Measurements from ENCODE around the gene CDYL2. TPM values are rescaled to one million over a fixed set of nuclear protein-coding genes. Genes with fewer than 3 reads are reported as not detected.

CDYL2 gene
- polyA plus RNA-seq, 1 donor from 2014 or later: 2.6 TPM

- Histone ChIP-seq H3K36me3 (ENCODE audit: insufficient read depth, low read length) (no peaks in the 10 kb centered on the region), H3K9me3 (ENCODE audit: low read length) (no peaks in the 10 kb centered on the region), H3K27me3 (ENCODE audit: insufficient read depth, low read depth, low read length) (peaks cover 5% of the 10 kb centered on the region), H3K4me3 (ENCODE audit: low read length) (no peak overlapping the region), H3K4me2 (ENCODE audit: low read length) (no peak overlapping the region), H3K27ac (ENCODE audit: low read length) (no peak overlapping the region), H3K9ac (ENCODE audit: low read length) (no peak overlapping the region), H3K79me2 (replicated peaks; ENCODE audit: insufficient read depth, low read length) (no peaks in the 10 kb centered on the region), H3K9me2 (ENCODE audit: insufficient read depth, low read length) (no peaks in the 10 kb centered on the region), H4K20me1 (ENCODE audit: insufficient read depth) (no peaks in the 10 kb centered on the region), H2AFZ (ENCODE audit: low read depth, low read length) (no peak overlapping the region), H3F3A (ENCODE audit: insufficient read depth, low read length, poor library complexity, severe bottlenecking) (no peaks in the 10 kb centered on the region)
- TF ChIP-seq SMC3 (conservative IDR thresholded peaks at IDR 0.05; ENCODE audit: poor library complexity) (no peak), TAF1 (IDR thresholded peaks at IDR 0.05; ENCODE audit: low read depth) (no peak), EP300 (conservative IDR thresholded peaks at IDR 0.05; ENCODE audit: poor library complexity, severe bottlenecking) (no peak), POLR2AphosphoS5 (IDR thresholded peaks at IDR 0.05) (no peak), RAD21 (conservative IDR thresholded peaks at IDR 0.05) (no peak)
- TF ChIP-seq, protein P1, sequence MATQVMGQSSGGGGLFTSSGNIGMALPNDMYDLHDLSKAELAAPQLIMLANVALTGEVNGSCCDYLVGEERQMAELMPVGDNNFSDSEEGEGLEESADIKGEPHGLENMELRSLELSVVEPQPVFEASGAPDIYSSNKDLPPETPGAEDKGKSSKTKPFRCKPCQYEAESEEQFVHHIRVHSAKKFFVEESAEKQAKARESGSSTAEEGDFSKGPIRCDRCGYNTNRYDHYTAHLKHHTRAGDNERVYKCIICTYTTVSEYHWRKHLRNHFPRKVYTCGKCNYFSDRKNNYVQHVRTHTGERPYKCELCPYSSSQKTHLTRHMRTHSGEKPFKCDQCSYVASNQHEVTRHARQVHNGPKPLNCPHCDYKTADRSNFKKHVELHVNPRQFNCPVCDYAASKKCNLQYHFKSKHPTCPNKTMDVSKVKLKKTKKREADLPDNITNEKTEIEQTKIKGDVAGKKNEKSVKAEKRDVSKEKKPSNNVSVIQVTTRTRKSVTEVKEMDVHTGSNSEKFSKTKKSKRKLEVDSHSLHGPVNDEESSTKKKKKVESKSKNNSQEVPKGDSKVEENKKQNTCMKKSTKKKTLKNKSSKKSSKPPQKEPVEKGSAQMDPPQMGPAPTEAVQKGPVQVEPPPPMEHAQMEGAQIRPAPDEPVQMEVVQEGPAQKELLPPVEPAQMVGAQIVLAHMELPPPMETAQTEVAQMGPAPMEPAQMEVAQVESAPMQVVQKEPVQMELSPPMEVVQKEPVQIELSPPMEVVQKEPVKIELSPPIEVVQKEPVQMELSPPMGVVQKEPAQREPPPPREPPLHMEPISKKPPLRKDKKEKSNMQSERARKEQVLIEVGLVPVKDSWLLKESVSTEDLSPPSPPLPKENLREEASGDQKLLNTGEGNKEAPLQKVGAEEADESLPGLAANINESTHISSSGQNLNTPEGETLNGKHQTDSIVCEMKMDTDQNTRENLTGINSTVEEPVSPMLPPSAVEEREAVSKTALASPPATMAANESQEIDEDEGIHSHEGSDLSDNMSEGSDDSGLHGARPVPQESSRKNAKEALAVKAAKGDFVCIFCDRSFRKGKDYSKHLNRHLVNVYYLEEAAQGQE (IDR thresholded peaks at IDR 0.05; ENCODE audit: borderline replicate concordance): no peak
Observed at GRCh38 chr16:80807906-80808305, 3.5 kb upstream of the CDYL2 start.

- Histone ChIP-seq H3K27ac (ENCODE audit: low read length) (no peak overlapping the region), H3K9ac (ENCODE audit: low read length) (no peak overlapping the region), H3K4me3 (ENCODE audit: low read length) (no peak overlapping the region), H3K36me3 (ENCODE audit: insufficient read depth, low read length) (no peaks in the 10 kb centered on the region), H3K27me3 (ENCODE audit: insufficient read depth, low read depth, low read length) (peaks cover 5% of the 10 kb centered on the region), H3K4me2 (ENCODE audit: low read length) (no peak overlapping the region), H2AFZ (ENCODE audit: low read depth, low read length) (no peak overlapping the region), H3F3A (ENCODE audit: insufficient read depth, low read length, poor library complexity, severe bottlenecking) (no peaks in the 10 kb centered on the region), H3K9me3 (ENCODE audit: low read length) (no peaks in the 10 kb centered on the region), H4K20me1 (ENCODE audit: insufficient read depth) (no peaks in the 10 kb centered on the region), H3K9me2 (ENCODE audit: insufficient read depth, low read length) (no peaks in the 10 kb centered on the region), H3K79me2 (replicated peaks; ENCODE audit: insufficient read depth, low read length) (no peaks in the 10 kb centered on the region)
- TF ChIP-seq EP300 (conservative IDR thresholded peaks at IDR 0.05; ENCODE audit: poor library complexity, severe bottlenecking): no peak
- TF ChIP-seq CTCF (IDR thresholded peaks at IDR 0.05; ENCODE audit: poor library complexity, severe bottlenecking): no peak
- TF ChIP-seq POLR2AphosphoS5 (IDR thresholded peaks at IDR 0.05): no peak
- TF ChIP-seq EZH2 (IDR thresholded peaks at IDR 0.05; ENCODE audit: borderline replicate concordance, insufficient read depth, low read length, poor library complexity, severe bottlenecking): no peak
- no peak for TF ChIP-seq MXI1 (conservative IDR thresholded peaks at IDR 0.05; ENCODE audit: poor library complexity, severe bottlenecking)
- no peak for TF ChIP-seq RAD21 (conservative IDR thresholded peaks at IDR 0.05)
- TF ChIP-seq SMC3 (conservative IDR thresholded peaks at IDR 0.05; ENCODE audit: poor library complexity): no peak
- TF ChIP-seq, protein P1 (IDR thresholded peaks at IDR 0.05; ENCODE audit: borderline replicate concordance): no peak
- TF ChIP-seq TAF1 (IDR thresholded peaks at IDR 0.05; ENCODE audit: low read depth): no peak
Observed at GRCh38 chr16:80806927-80807340, 2.5 kb upstream of the CDYL2 start.
